Neural progenitor cell (in vitro differentiated cells): ENCODE measurements around the gene EPB42.

Source experiments
- EZH2 ChIP-seq: fragments of 200-600 bp; sonication (generic); IDR thresholded peaks from 2 replicates; pipeline ENCODE4 v1.6.1; 2017; ENCODE audit warnings: antibody characterized with exemption, mild to moderate bottlenecking, moderate library complexity
- TF ChIP-seq, protein P1 (sequence below): fragments of 200-600 bp; sonication (generic); IDR thresholded peaks from 2 replicates; pipeline ENCODE4 v1.5.1; 2017; ENCODE audit warnings: antibody characterized with exemption, mild to moderate bottlenecking

DNA sequence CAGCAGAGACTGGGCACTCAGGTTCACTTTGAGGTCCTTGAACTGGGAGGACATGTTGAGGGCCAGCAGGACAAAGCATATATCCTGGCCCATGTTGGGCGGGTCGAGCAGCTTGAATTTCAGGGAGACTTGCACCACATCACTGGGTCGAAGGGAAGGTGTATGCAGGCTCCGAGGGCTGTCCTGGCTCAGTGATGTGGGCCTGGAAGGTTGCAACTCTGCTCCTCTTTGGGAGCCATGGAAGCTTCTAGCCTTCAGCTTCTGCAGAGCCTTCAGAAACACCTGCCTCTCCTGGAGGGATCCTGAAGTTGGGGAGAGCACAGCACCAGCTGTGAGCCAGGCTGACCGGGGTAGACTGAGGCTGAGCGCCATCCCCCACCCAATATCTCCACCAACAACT is 14.7 kb upstream of the EPB42 start:
- TF ChIP-seq, protein P1, sequence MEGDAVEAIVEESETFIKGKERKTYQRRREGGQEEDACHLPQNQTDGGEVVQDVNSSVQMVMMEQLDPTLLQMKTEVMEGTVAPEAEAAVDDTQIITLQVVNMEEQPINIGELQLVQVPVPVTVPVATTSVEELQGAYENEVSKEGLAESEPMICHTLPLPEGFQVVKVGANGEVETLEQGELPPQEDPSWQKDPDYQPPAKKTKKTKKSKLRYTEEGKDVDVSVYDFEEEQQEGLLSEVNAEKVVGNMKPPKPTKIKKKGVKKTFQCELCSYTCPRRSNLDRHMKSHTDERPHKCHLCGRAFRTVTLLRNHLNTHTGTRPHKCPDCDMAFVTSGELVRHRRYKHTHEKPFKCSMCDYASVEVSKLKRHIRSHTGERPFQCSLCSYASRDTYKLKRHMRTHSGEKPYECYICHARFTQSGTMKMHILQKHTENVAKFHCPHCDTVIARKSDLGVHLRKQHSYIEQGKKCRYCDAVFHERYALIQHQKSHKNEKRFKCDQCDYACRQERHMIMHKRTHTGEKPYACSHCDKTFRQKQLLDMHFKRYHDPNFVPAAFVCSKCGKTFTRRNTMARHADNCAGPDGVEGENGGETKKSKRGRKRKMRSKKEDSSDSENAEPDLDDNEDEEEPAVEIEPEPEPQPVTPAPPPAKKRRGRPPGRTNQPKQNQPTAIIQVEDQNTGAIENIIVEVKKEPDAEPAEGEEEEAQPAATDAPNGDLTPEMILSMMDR = no peak
- TF ChIP-seq EZH2 = no peak
